Astrocyte (in vitro differentiated cells and primary cell): Measurements from ENCODE around the gene FLCN.

Experiments used
- CTCF ChIP-seq: IDR thresholded peaks from 2 replicates; pipeline ENCODE4 v1.5.1; 2011; ENCODE audit warnings: low read depth, mild to moderate bottlenecking, inconsistent platforms, low read length, moderate library complexity; ENCODE audit not compliant: insufficient read depth
- EZH2 ChIP-seq: IDR thresholded peaks from 2 replicates; pipeline ENCODE4 v1.6.1; 2012; ENCODE audit warnings: mild to moderate bottlenecking, low read length, inconsistent platforms; ENCODE audit not compliant: insufficient read depth

- TF ChIP-seq CTCF (no peak), EZH2 (no peak)
These were observed 39.0 kb upstream of the FLCN start for GRCh38 chr17:17275971-17276370.
